Small intestine (tissue), 7 donors: ENCODE data around the gene IL3. TPM values are rescaled to one million over a fixed set of nuclear protein-coding genes. Genes with fewer than 3 reads are reported as not detected.

Source experiments
- DNase-seq, 2 donors: peaks; one replicate each; pipeline versions ENCODE4 v3.0.0 to v3.0.0-alpha.2; 2013
- FAIRE-seq: peaks from 2 replicates; lab custom pipeline; 2012; peaks lifted over from hg19 to GRCh38; lab: Jason Lieb, UNC
- H3K27ac ChIP-seq, 3 donors: one replicate each; pipeline ENCODE4 v1.5.1; 2013; ENCODE audit warnings: low read length in 2 of 3, mild to moderate bottlenecking in 2 of 3, control low read depth in 1 of 3, inconsistent platforms in 1 of 3, low read depth in 1 of 3, moderate library complexity in 1 of 3
- H3K27me3 ChIP-seq, 3 donors: one replicate each; pipeline ENCODE4 v1.6.1; 2013; ENCODE audit warnings: low read length in 3 of 3, inconsistent platforms in 1 of 3; ENCODE audit not compliant: control insufficient read depth in 3 of 3, insufficient read depth in 3 of 3
- H3K36me3 ChIP-seq, 3 donors: one replicate each; pipeline ENCODE4 v1.6.1; 2013; ENCODE audit warnings: low read length in 3 of 3, inconsistent platforms in 1 of 3, low read depth in 1 of 3, mild to moderate bottlenecking in 1 of 3, moderate library complexity in 1 of 3; ENCODE audit not compliant: control insufficient read depth in 3 of 3, insufficient read depth in 2 of 3
- H3K4me1 ChIP-seq, 3 donors: one replicate each; pipeline ENCODE4 v1.6.1; 2013; ENCODE audit warnings: low read length in 2 of 3, inconsistent platforms in 1 of 3, low read depth in 1 of 3, mild to moderate bottlenecking in 1 of 3, moderate library complexity in 1 of 3; ENCODE audit not compliant: control insufficient read depth in 3 of 3, insufficient read depth in 2 of 3
- H3K4me3 ChIP-seq, 3 donors: one replicate each; pipeline ENCODE4 v1.5.1; 2013; ENCODE audit warnings: low read length in 3 of 3, control low read depth in 1 of 3, inconsistent platforms in 1 of 3, low read depth in 1 of 3, mild to moderate bottlenecking in 1 of 3, moderate library complexity in 1 of 3
- H3K9me3 ChIP-seq, 2 donors: one replicate each; pipeline ENCODE4 v1.6.1; 2013; ENCODE audit warnings: low read depth in 1 of 2, low read length in 1 of 2; ENCODE audit not compliant: control insufficient read depth in 2 of 2, insufficient read depth in 1 of 2
- WGBS, 3 donors: extraction: QIAGEN DNeasy Blood & Tissue Kit; methylation state at CpG; one replicate each; pipeline ENCODE4 v1.1.7; 2013; 5-methylcytosine and 5-hydroxymethylcytosine counted together
- polyA plus RNA-seq, 4 donors: library from polyadenylated mRNA; stranded (reverse) in 3 of 4; unstranded in 1 of 4; fragments of 200-250 nt in 3 of 4; fragments of 120-200 nt in 1 of 4; gene quantifications; one replicate each; pipeline versions ENCODE4 v1.2.1 to v1.2.3, GENCODE V29; 2013
- donor health status: healthy with polysubstance abuse.
- donor health status: control.
- donor health status: control.
- donor health status: Bipolar disorder and iron deficiency.
- donor health status: healthy.

IL3 gene
- polyA plus RNA-seq, 4 donors: not detected

DNA sequence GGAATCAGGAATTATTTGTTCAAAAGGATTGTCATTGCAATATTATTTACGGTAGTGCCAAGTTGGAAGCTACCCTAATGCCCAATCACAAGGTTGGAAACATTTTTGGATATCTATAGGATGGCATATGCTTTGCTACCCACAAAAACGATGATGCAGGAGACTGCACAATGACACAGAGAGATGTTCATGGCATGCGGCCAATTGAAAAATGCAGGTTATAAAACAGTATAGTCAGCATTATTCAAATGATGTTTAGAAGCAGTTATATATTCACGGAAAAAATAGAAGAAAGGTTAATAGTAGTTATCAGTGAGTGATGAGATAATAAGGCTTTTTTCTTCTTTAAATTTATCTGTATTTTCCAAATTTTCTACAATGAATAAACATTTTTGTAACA lies 43.1 kb upstream of the IL3 start:
- WGBS, 3 donors: 22 to 30% (median 23%) methylated on average over 4 of the region's 4 CpGs
- Histone ChIP-seq H3K4me3 (no peak overlapping the region), H3K36me3 (no peaks in the 10 kb centered on the region), H3K27ac (no peak overlapping the region), H3K4me1 (no peaks in the 10 kb centered on the region), H3K27me3 (peaks cover 0 to 34% (median 1%) of the 10 kb centered on the region in 3 donors), H3K9me3 (no peaks in the 10 kb centered on the region)
- DNase-seq: no peak
- FAIRE-seq: no peak

DNA sequence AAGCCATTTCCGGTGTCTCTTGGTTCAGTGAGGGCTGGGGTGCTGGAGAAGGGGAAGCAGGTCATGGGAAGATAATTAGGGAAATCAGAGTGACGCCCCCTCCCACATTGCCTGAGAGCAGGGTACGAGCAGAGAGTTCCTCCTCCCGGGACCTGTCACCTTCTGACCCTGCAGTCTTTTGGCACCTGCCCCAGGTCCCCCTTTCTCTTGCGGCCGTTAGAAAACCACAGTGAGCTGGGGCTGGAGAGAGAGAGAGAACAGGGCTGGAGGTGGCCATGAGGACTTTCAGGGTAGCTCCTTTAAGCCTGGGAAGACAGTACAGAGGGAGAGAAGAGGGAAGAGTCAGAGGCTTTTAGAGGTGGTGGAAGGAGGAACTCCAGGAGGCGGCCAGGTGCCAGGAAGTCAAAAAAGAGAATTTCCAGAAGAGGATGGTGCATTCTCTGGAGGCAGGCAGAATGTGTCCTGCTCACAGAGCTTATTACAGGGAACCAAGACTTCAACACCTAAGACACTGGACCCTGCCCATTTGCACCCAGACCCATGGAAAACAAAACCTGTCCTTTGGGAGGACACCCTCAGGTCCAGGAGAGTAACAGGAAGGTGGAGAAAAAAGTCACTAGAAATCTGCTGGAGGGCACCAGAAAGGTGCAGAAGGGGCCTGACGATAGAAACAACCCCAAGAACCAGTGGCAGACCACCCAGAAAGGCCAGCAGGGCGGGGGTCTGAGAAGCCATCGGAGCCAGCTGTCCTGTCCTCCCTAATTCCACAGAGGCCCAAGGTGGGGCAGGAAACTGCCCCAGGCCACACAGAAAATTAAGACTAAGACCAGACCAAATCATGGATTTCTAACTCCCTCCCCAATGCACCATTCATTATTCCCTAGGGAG lies 42.5 kb upstream of the IL3 start:
- Histone ChIP-seq H3K9me3 (no peaks in the 10 kb centered on the region), H3K27ac (no peak overlapping the region), H3K4me3 (no peak overlapping the region), H3K27me3 (peaks cover 0 to 29% (median 1%) of the 10 kb centered on the region in 3 donors), H3K4me1 (no peaks in the 10 kb centered on the region), H3K36me3 (no peaks in the 10 kb centered on the region)
- FAIRE-seq (no peak), DNase-seq (no peak)
- 37 to 60% (median 48%) methylated on average over 10 of the region's 10 CpGs for WGBS, 3 donors

DNA sequence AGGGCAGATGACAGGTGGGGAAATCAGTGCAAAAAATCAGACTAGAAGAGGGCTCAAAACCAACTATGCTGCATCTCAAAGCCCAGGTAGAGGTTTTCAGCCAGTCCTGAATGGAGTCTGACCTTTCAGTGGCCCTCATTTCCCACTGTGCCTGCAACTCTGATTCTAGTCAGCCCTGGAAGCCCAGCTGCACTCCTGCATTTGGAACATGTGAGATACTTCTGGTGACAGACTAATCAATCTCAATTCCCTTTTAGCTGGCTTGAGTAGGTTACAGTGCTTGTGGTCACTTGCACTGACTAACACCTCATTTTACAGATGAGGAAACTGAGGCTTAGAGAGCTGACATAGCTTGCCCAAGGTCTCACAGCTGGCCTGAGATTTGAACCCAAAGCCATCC lies 41.1 kb upstream of the IL3 start:
- no peak for FAIRE-seq
- no peak overlapping the region for H3K27ac ChIP-seq

DNA sequence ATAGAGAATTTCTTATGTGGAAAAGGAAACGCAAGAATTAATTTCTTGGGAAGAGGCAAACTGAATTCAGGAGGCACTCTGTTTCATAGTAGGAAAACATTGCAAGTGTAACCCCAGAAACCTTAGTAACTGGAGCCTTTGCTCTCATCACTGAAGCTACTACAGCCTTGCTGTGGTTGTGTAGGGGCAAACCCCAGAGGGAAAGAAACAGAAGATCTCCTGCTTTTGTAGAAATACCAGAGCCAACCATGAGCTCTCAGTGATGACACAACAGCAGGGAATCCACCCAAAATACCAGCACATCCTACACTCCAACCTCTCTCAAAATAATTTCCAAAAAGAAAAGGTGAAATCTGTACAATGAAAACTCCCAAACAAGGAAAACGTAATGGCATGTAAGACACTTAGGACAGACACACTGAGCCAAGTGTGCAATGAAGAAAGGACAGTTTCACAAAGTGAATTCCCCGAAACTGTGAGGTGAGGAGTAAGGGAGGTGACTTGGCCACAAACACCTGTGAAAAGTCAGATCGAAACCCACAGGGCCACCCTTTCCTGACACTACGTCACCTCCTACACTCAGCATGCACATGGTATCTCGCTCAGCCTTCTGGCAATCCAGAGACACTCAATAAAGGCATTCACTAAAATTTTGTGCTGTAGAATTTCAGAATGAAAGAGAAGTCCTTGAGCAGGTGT lies 40.4 kb upstream of the IL3 start:
- WGBS, 3 donors: 76 to 80% (median 77%) methylated on average over 6 of the region's 6 CpGs
- Histone ChIP-seq H3K27ac (no peak overlapping the region), H3K36me3 (no peaks in the 10 kb centered on the region), H3K4me1 (no peaks in the 10 kb centered on the region), H3K27me3 (peaks cover 0 to 21% (median 0%) of the 10 kb centered on the region in 3 donors), H3K9me3 (no peaks in the 10 kb centered on the region), H3K4me3 (no peak overlapping the region)
- DNase-seq (peak in 1 of 2 donors; percentile 52), FAIRE-seq (no peak)

More for the DNA sequence above, 41.1 kb upstream of the IL3 start:
- Histone ChIP-seq H3K36me3 (no peaks in the 10 kb centered on the region), H3K4me1 (no peaks in the 10 kb centered on the region), H3K27me3 (peaks cover 0 to 21% (median 1%) of the 10 kb centered on the region in 3 donors), H3K4me3 (no peak overlapping the region), H3K9me3 (no peaks in the 10 kb centered on the region)
- no peak for DNase-seq

DNA sequence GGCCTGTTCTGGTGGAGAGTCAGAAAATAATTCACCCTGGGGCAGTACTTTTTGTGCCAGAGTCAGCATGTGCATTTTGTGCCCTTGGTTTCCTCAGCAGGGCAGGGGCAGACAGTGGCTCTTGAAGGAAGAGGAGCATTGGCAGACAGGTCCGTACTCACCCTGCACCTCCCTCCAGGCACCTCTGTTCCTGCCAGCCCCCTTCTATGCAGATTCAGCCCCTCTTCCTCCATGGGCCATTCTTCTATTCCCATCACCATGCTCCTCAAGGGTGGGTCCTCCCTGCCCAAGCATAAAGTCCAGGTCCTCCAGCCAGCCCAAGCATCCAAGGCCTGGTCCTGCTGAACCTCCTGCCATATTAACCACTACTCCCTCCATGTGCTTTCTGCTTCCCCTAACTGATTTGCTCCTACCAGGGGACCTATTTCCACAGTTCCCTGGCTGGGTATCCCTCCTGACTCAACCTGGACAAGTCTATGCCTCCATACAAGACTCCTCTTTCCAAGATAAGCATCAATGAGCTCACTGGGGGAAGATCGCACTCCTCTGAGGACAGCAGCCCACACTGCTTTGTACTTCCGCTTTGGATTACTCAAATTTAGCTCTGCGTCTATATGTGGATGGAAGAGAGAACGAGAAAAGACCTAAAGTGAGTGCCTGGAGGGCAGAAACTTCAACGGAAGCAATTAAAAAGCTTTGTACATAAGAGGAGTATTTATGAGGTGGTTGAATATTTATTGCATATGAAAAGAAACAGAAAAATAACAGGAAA lies 39.7 kb upstream of the IL3 start:
- DNase-seq: no peak
- FAIRE-seq: no peak
- WGBS, 3 donors: 76 to 86% (median 83%) methylated on average over 6 of the region's 6 CpGs

DNA sequence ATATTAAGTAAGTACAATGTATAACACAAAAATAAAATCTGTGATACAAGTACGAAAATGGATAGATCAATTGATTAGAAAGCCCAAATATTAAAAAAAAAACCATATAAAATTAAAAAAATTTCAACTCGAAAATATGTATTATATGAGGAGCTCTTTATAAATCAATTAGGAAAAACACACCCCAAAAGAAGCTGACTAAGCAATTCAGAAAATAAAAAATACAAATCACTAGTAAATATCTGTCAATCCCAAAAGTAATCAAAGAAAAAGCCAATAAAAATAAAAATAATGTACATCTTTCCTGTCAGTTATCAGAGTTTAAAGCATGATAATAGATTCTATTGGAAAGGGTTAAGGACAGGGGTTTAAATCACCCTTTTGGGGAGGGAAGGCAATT lies 38.8 kb upstream of the IL3 start:
- Histone ChIP-seq H3K4me1 (no peaks in the 10 kb centered on the region), H3K27ac (no peak overlapping the region), H3K9me3 (no peaks in the 10 kb centered on the region), H3K36me3 (no peaks in the 10 kb centered on the region), H3K27me3 (peaks cover 0 to 21% (median 0%) of the 10 kb centered on the region in 3 donors), H3K4me3 (no peak overlapping the region)
- WGBS, 3 donors: 75 to 85% (median 83%) methylated on average over 2 of the region's 2 CpGs
- FAIRE-seq (no peak), DNase-seq (no peak)

More for the DNA sequence above, 39.7 kb upstream of the IL3 start:
- Histone ChIP-seq H3K36me3 (no peaks in the 10 kb centered on the region), H3K9me3 (no peaks in the 10 kb centered on the region), H3K27me3 (peaks cover 0 to 21% (median 0%) of the 10 kb centered on the region in 3 donors), H3K4me3 (no peak overlapping the region), H3K27ac (no peak overlapping the region), H3K4me1 (no peaks in the 10 kb centered on the region)

DNA sequence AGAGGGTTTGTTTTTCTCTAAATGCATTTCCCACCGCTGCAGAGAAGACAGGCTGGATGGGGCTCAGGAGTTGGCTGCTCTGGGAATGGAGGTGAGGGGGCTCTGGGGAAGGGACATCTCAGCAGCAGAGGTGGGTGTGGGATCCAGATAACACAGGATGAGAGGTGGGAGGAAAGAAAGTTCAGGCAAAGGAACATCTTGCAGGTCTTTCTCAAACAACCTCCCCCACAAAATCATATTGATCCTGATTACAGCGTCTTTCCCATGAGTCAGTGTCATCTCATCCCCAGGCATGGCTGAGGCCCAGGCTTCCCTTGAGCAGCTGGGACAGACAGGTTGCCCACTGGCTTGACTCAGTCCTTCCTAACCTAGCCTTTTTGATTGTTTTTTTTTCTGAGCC lies 37.7 kb upstream of the IL3 start:
- FAIRE-seq: no peak
- Histone ChIP-seq H3K27me3 (peaks cover 0 to 19% (median 0%) of the 10 kb centered on the region in 3 donors), H3K27ac (no peak overlapping the region), H3K9me3 (no peaks in the 10 kb centered on the region), H3K4me1 (no peaks in the 10 kb centered on the region), H3K36me3 (no peaks in the 10 kb centered on the region), H3K4me3 (no peak overlapping the region)
- no peak for DNase-seq
- 64 to 81% (median 77%) methylated on average over 2 of the region's 2 CpGs for WGBS, 3 donors
